ENCODE results near the gene ADARB2.
"Not testable (repeated sequence)": the region's sequence is repeated elsewhere in the genome, so short reads cannot be mapped to it uniquely, and the experiment has no call there.

ADARB2 gene

DNA sequence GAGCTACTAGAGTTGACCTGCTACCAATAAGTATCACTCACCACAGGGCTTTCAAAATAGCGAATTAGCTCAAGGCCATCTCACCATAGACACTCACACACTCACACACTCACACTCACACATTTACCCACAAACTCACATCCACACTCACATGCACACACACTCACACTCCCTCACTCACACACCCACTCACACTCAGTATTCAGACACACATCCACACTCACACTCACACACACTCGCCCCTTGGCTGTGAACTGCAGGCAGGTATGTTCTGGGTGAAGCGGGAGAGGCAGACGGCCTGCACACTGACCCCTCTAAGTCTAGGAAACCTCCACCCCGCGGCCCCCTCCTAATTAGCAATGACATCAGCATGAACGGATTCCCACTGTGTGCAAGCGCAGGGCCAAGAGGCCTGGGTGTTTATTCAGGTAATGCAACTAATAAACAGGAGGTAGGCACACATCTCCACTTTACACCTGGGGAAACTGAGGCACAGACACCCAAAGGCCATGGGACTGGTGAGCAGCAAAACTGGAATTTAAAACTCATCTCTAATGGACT is 94.6 kb downstream of the ADARB2 start:
- DNase-seq (ENCODE audit: low spot score) = no peak

GRCh38 chr10:1641402-1641801 is 95.9 kb downstream of the ADARB2 start:
- DNase-seq (ENCODE audit: low spot score) = no peak

DNA sequence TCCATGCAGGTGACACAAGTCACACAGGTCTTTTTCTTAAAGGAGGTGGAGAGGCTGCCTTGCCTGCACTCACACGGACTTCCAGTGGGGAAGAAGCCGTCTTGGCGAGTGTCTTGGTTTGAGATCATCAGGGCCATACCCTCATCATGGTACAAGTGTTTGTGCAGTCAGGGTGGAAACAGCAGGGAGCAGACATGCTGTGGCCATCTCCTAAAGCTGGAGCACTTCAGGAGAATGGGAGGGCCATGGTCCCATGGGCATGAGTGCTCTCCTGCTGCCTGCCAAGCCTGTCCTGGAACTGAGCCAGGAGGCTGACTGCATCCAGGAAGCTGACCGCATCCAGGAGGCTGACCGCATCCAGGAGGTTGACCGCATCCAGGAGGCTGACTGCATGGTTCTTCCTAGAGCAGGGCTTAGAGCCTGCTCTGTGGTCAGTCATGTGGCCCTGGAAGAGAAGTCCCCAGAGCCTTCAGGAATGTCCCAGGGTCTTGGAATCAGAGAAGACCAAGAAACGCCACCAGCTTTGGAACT is 98.4 kb downstream of the ADARB2 start:
- no peak for DNase-seq (ENCODE audit: low spot score)

GRCh38 chr10:1635340-1635739 is 102.0 kb downstream of the ADARB2 start:
- DNase-seq (ENCODE audit: low spot score) = no peak

GRCh38 chr10:1634239-1634638 is 103.1 kb downstream of the ADARB2 start:
- no peak for DNase-seq (ENCODE audit: low spot score)

DNA sequence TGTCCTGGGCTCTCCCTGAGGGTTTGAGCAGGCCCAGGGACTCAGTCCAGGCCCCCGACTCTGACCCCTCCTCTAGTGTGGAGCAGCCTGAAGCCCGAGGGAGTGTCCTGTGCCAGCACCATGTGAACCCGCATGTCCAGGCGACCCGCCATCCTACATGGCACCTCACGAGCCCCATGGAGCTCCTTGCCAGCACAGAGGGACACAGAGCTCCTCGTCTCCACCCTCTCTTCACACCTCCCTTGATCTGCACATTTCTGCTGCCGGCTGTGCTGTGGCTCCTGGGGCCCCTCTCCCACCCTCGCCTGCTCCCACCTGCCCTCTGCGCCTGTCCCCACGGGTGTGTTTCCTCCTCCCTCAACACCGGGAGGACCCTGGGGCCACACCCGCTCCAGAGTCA is 103.5 kb downstream of the ADARB2 start:
- DNase-seq (ENCODE audit: low spot score) = no peak

- no peak for DNase-seq (ENCODE audit: low spot score)
These were observed 104.7 kb downstream of the ADARB2 start for GRCh38 chr10:1632596-1632995.

GRCh38 chr10:1632141-1632540 is 105.2 kb downstream of the ADARB2 start:
- DNase-seq (ENCODE audit: low spot score) = no peak

DNA sequence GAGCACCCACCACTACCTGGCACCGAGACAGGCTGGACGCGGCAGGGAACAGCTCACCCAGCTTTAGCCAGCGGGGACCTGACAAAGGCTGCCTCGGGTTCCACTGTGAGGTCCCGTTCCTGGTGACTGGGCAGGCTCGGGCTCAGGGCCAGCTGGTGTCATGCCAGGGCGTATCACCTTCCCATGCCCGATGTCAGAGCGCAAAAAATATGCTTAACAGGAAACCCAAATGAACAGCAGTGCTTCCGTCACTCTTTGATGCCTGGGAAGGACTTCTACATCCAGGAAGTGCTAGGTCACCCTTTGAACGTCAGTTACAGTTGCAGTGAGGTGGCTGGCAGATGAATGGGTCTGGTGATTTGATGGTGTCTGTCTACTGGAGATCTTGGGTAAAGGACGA is 106.0 kb downstream of the ADARB2 start:
- no peak for DNase-seq (ENCODE audit: low spot score)

DNA sequence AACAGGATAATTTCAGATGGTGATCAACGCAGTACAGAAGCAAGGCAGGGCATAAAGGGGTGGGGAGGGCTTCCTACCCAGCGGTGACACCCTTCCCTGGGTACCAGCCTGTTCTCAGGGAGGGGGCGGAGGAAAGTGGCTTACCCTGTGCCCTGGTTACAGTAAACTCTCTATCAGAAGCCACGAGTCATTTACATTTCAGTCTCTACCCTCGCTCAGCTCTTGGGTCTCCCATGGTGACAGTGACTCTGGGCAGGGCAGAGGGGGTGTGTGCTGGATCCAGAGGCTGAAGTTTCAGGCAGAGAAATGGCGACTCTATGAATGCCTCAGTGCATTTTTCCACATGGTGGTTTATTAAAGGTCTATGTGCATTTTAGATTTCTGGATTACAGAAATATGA is 107.0 kb downstream of the ADARB2 start:
- DNase-seq (ENCODE audit: low spot score) = no peak

DNA sequence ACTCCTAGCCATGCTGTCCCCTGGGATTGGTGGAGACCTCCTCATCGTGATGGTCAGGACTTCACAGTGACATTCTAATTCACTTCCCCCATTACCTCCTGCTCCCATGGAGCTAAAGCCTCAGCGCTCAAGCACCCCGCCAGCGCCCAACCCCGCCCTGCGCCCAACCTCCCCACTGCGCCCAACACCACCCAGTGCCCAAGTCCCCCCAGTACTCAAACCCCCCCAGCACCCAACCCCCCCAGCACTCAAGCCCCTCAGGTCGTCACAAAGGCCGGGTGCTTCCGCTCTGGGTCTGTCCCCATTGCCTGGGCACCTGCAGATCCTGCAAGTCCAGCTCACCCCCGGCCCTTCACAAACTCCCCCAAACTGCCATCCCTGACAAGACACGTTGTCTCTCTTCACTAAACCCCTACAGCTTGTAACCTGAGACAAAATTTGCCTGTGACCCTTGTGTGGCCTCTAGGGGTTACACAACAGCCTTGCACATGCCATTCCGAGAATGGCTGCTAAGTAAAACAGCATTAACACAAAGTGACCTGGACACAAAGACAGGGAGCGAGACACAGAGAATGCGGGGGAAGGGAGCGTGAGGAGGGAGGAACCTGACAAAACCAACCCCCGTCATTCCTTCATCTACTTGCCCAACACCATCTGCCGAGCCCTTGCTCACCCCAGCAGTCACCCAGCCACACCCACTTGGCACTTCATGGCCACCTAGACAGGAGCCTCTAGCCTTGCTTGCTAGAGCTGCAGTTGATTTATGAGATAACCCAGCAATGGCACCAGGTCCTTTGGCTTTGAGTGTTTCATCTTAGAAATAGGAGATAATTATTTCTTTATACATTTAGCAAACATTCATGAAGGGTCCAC is 107.8 kb downstream of the ADARB2 start:
- no peak for DNase-seq (ENCODE audit: low spot score)

DNA sequence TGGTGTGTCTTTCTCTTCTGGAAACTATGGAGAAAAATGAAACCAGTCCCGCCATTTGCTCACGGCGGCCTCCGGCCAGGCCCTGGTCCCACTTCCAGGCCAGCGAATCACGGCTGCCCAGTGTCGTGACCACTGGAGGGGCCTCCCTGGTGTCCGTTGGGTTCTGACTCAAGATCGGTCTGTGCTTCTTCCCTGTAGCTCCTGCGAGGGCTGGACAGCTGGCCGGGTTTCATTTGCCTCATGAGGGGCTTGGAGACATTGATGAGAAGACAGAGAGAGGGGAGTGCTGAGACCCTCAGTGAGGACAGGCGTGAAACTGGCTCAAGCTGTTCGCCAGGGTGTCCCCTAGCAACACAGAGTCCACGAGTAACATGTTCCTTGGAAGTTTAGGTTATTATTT is 108.6 kb downstream of the ADARB2 start:
- DNase-seq (ENCODE audit: low spot score) = no peak

- no peak for DNase-seq (ENCODE audit: low spot score)
These were observed 109.4 kb downstream of the ADARB2 start for GRCh38 chr10:1627945-1628344.

DNA sequence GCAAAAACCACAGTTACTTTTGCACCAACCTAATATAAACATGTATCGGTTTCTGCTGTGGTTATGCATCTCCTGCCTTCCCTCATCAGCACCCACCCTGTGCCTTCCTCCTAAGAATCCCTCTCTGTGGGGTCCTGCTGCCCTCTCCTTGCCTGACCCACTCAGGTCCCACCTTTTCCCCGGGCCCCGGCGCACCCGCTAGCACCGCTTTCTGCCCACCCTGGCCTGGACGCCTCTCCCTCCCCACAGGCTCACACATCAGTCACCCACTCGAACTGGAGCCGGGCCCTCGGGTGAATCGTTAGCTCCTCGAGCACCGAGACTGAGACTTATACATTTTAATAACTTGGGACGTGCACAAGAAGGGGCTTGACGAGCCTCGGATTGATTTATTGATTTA is 110.5 kb downstream of the ADARB2 start:
- DNase-seq (ENCODE audit: low spot score) = no peak

DNA sequence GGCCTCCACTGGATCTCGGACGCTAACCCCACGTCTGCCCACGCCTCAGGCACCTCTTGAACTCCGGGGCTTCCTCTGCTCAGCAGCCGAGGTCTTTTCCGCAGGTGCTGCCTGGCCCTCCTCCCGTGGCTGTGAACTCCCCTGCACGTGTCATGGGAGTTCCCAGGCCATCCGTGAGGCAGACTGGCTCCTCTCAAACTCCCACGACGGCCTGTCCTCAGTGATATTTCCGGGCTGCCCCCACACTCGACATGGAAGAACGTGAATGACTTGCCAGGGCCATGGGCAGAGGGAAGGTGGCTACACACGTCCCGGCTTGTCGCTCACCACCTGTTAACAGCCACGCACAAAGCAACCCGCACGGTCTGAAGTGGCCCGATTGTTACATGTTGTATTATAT is 110.9 kb downstream of the ADARB2 start:
- DNase-seq (ENCODE audit: low spot score) = no peak

- DNase-seq (ENCODE audit: low spot score) = no peak
These were observed 111.6 kb downstream of the ADARB2 start for GRCh38 chr10:1625731-1626130.

- no peak for DNase-seq (ENCODE audit: low spot score)
These were observed 112.2 kb downstream of the ADARB2 start for GRCh38 chr10:1625079-1625478.

- no peak for DNase-seq (ENCODE audit: low spot score)
These were observed 113.1 kb downstream of the ADARB2 start for GRCh38 chr10:1624240-1624639.

GRCh38 chr10:1620803-1621202 is 116.5 kb downstream of the ADARB2 start:
- no peak for DNase-seq (ENCODE audit: low spot score)

- DNase-seq (ENCODE audit: low spot score) = not testable (repeated sequence)
These were observed 119.7 kb downstream of the ADARB2 start for GRCh38 chr10:1617376-1618317.

DNA sequence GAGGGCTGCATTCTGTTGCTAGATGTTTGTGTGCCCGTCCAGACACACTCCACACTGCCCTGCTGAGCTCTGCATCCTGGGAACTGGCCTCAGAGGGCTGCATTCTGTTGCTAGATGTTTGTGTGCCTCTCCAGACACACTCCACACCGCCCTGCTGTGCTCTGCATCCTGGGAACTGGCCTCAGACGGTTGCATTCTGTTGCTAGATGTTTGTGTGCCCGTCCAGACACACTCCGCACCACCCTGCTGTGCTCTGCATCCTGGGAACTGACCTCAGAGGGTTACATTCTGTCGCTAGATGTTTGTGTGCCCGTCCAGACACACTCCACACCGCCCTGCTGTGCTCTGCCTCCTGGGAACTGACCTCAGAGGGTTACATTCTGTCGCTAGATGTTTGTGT is 120.6 kb downstream of the ADARB2 start:
- DNase-seq (ENCODE audit: low spot score) = not testable (repeated sequence)

GRCh38 chr10:1615186-1615954 is 122.0 kb downstream of the ADARB2 start:
- DNase-seq (ENCODE audit: low spot score) = no peak

Data from LoVo (cell line).